HepG2 (cell line): ENCODE measurements around the gene PXMP4. TPM values are rescaled to one million over a fixed set of nuclear protein-coding genes. Genes with fewer than 3 reads are reported as not detected.

Source experiments
- ATAC-seq: fragments of 200-7000 bp; cut with Tn5 transposase; 3 replicates; pipeline ENCODE4 v1.9.1; 2020; ENCODE audit warnings: mild to moderate bottlenecking, moderate library complexity
- BruUV-seq: library from RNA; stranded (reverse); fragments of 400-500 nt; replicated peaks from 2 replicates; lab custom pipeline; 2021; lab: Mats Ljungman, UMichigan
- CTCF ChIA-PET: fragments of 300-600 bp; formaldehyde crosslinking; extraction: SDS; loops from one replicate; lab custom pipeline; 2021; ENCODE audit warnings: low total read pairs, inconsistent platforms, low intra/inter-chr PET ratio; lab: Yijun Ruan, JAX
- POLR2A ChIA-PET: fragments of 350-600 bp; sonication (Branson Sonifier 250); formaldehyde crosslinking; loops from one replicate; lab custom pipeline; 2020; ENCODE audit warnings: antibody characterized with exemption, inconsistent platforms; lab: Yijun Ruan, JAX
- DNase-seq: peaks from one replicate; pipeline ENCODE4 v3.0.0-alpha.2; 2015; ENCODE audit warnings: low spot score
- FAIRE-seq: peaks from 3 replicates; lab custom pipeline; 2011; peaks lifted over from hg19 to GRCh38; lab: Jason Lieb, UNC
- H2AFZ ChIP-seq: one replicate; pipeline ENCODE4 v1.6.1; 2011; ENCODE audit warnings: low read length, inconsistent platforms
- H3K27ac ChIP-seq: fragments of 300-600 bp; 3 replicates; pipeline ENCODE4 v1.8.0; 2011; ENCODE audit warnings: mixed run types, mild to moderate bottlenecking, mixed read lengths, low read length, inconsistent platforms; ENCODE audit not compliant: insufficient read depth; ENCODE audit errors: extremely low read length
- H3K27me3 ChIP-seq, 2 experiments: fragments of 200-600 bp in 1 of 2; 2 replicates in 1 of 2; 3 replicates in 1 of 2; pipeline versions ENCODE4 v1.6.0 to v1.8.0; 2011; ENCODE audit warnings: low read length in 2 of 2, mild to moderate bottlenecking in 2 of 2, moderate library complexity in 2 of 2, inconsistent platforms in 1 of 2; ENCODE audit not compliant: insufficient read depth in 2 of 2, control insufficient read depth in 1 of 2
- H3K36me3 ChIP-seq, 2 experiments: fragments of 200-600 bp in 1 of 2; replicated peaks in 1 of 2; 2 replicates in 1 of 2; 3 replicates in 1 of 2; pipeline versions ENCODE4 v1.5.1 to v1.8.0; 2011; ENCODE audit warnings: low read length in 2 of 2, inconsistent platforms in 1 of 2; ENCODE audit not compliant: insufficient read depth in 2 of 2, control insufficient read depth in 1 of 2
- H3K4me1 ChIP-seq: 2 replicates; pipeline ENCODE4 v1.5.1; 2012; ENCODE audit warnings: low read length, inconsistent platforms; ENCODE audit not compliant: insufficient read depth
- H3K4me2 ChIP-seq: 2 replicates; pipeline ENCODE4 v1.6.0; 2011; ENCODE audit warnings: low read depth, low read length, inconsistent platforms
- H3K4me3 ChIP-seq, 3 experiments: fragments of 200-600 bp in 1 of 3; sonication (generic), shearing (Covaris generic) in 1 of 3; replicated peaks in 1 of 3; 2 replicates each; pipeline ENCODE4 v1.5.1; 2011 to 2016; ENCODE audit warnings: low read length in 3 of 3, inconsistent platforms in 2 of 3, low read depth in 2 of 3, mild to moderate bottlenecking in 2 of 3, control low read depth in 1 of 3, mixed read lengths in 1 of 3; ENCODE audit not compliant: insufficient read depth in 1 of 3
- H3K79me2 ChIP-seq: one replicate; pipeline ENCODE4 v1.6.1; 2011; ENCODE audit warnings: low read length, inconsistent platforms; ENCODE audit not compliant: insufficient read depth
- H3K9ac ChIP-seq: 2 replicates; pipeline ENCODE4 v1.6.0; 2011; ENCODE audit warnings: mild to moderate bottlenecking, low read depth, low read length, inconsistent platforms; ENCODE audit not compliant: insufficient read depth
- H3K9me3 ChIP-seq: 2 replicates; pipeline ENCODE4 v1.5.1; 2012; ENCODE audit warnings: mild to moderate bottlenecking, low read length
- H4K20me1 ChIP-seq: 2 replicates; pipeline ENCODE4 v1.6.0; 2011; ENCODE audit warnings: inconsistent platforms, mild to moderate bottlenecking, low read length, moderate library complexity; ENCODE audit not compliant: insufficient read depth
- CENPX ChIP-seq: sonication (generic); formaldehyde crosslinking; IDR thresholded peaks from 2 replicates; pipeline ENCODE4 v1.9.0; 2021; ENCODE audit warnings: mild to moderate bottlenecking, missing genetic modification reagents, moderate library complexity
- GATAD2A ChIP-seq: IDR thresholded peaks from 2 replicates; pipeline ENCODE4 v1.6.1; 2016
- KDM3A ChIP-seq: IDR thresholded peaks from 2 replicates; pipeline ENCODE4 v1.6.1; 2018; ENCODE audit warnings: low read depth, missing compliant biosample characterization
- MLX ChIP-seq: IDR thresholded peaks from 2 replicates; pipeline ENCODE4 v1.6.1; 2016
- MTA3 ChIP-seq: sonication (generic); formaldehyde crosslinking; IDR thresholded peaks from 2 replicates; pipeline ENCODE4 v1.4.0; 2020; ENCODE audit warnings: missing genetic modification reagents
- NFKB2 ChIP-seq: sonication (generic); formaldehyde crosslinking; IDR thresholded peaks from 2 replicates; pipeline ENCODE4 v1.4.0; 2020; ENCODE audit warnings: missing genetic modification reagents, borderline replicate concordance
- PHF20 ChIP-seq: sonication (generic); formaldehyde crosslinking; IDR thresholded peaks from 2 replicates; pipeline ENCODE4 v1.5.0; 2020; ENCODE audit warnings: mild to moderate bottlenecking, missing genetic modification reagents
- PHF5A ChIP-seq: IDR thresholded peaks from one replicate; pipeline ENCODE4 v1.6.1; 2018; ENCODE audit warnings: low read depth, missing genetic modification reagents; ENCODE audit not compliant: unreplicated experiment
- SALL1 ChIP-seq: sonication (generic); formaldehyde crosslinking; IDR thresholded peaks from 2 replicates; pipeline ENCODE4 v1.8.0; 2022; ENCODE audit warnings: mild to moderate bottlenecking, missing genetic modification reagents
- SOX6 ChIP-seq, 2 experiments: fragments of 450-650 bp in 1 of 2; sonication (generic) in 1 of 2; formaldehyde crosslinking in 1 of 2; IDR thresholded peaks; 2 replicates each; pipeline versions ENCODE4 v1.4.0 to v1.6.1; 2017 to 2020; ENCODE audit warnings: antibody characterized with exemption in 1 of 2, mild to moderate bottlenecking in 1 of 2, missing genetic modification reagents in 1 of 2
- TBX2 ChIP-seq: sonication (generic); formaldehyde crosslinking; IDR thresholded peaks from 2 replicates; pipeline ENCODE4 v1.5.0; 2020; ENCODE audit warnings: missing genetic modification reagents, mild to moderate bottlenecking, borderline replicate concordance
- THAP7 ChIP-seq: sonication (generic); formaldehyde crosslinking; IDR thresholded peaks from 2 replicates; pipeline ENCODE4 v1.8.1; 2023; ENCODE audit warnings: mild to moderate bottlenecking, missing genetic modification reagents
- TP53 ChIP-seq: sonication (generic); formaldehyde crosslinking; conservative IDR thresholded peaks from 2 replicates; pipeline ENCODE4 v1.4.0; 2020; ENCODE audit warnings: missing genetic modification reagents
- TRIM24 ChIP-seq: sonication (generic); formaldehyde crosslinking; IDR thresholded peaks from 2 replicates; pipeline ENCODE4 v1.8.0; 2022; ENCODE audit warnings: mild to moderate bottlenecking, missing genetic modification reagents
- ZBTB3 ChIP-seq: sonication (generic); formaldehyde crosslinking; IDR thresholded peaks from 2 replicates; pipeline ENCODE4 v1.4.0; 2020; ENCODE audit warnings: low read depth, mild to moderate bottlenecking, moderate library complexity, missing genetic modification reagents, borderline replicate concordance
- ZNF17 ChIP-seq: sonication (generic); formaldehyde crosslinking; IDR thresholded peaks from 2 replicates; pipeline ENCODE4 v1.5.0; 2020; ENCODE audit warnings: mild to moderate bottlenecking, missing genetic modification reagents
- ZNF335 ChIP-seq: sonication (generic); formaldehyde crosslinking; IDR thresholded peaks from 2 replicates; pipeline ENCODE4 v1.4.0; 2020; ENCODE audit warnings: missing genetic modification reagents
- ZNF543 ChIP-seq: sonication (generic); formaldehyde crosslinking; IDR thresholded peaks from 2 replicates; pipeline ENCODE4 v1.4.0; 2020; ENCODE audit warnings: mild to moderate bottlenecking, missing genetic modification reagents
- ZNF652 ChIP-seq: IDR thresholded peaks from 2 replicates; pipeline ENCODE4 v1.6.1; 2016; ENCODE audit warnings: low read depth, borderline replicate concordance
- ZNF766 ChIP-seq: sonication (generic); formaldehyde crosslinking; IDR thresholded peaks from 2 replicates; pipeline ENCODE4 v1.5.0; 2020; ENCODE audit warnings: missing genetic modification reagents, borderline replicate concordance
- ZNF792 ChIP-seq: IDR thresholded peaks from 2 replicates; pipeline ENCODE4 v1.6.1; 2016
- ZNF841 ChIP-seq: sonication (generic); formaldehyde crosslinking; IDR thresholded peaks from 2 replicates; pipeline ENCODE4 v1.8.1; 2023; ENCODE audit warnings: missing genetic modification reagents, borderline replicate concordance
- WGBS: methylation state at CpG from one replicate; pipeline ENCODE4 v1.1.6; 2017; ENCODE audit warnings: low lambda C conversion rate; 5-methylcytosine and 5-hydroxymethylcytosine counted together
- in situ Hi-C: cut with HindIII; loops from 2 replicates; pipeline ENCODE4 v1.10.0; 2017; ENCODE audit warnings: low pct_unique_long_range_greater_than_20kb; ENCODE audit not compliant: extremely low pct_ligation_motif_present
- intact Hi-C: fragments of 100-400 bp; cut with micrococcal nuclease; formaldehyde crosslinking; loops from one replicate; pipeline ENCODE4 v1.10.0; 2022; ENCODE audit not compliant: unreplicated experiment
- polyA plus RNA-seq, 8 experiments: library from polyadenylated mRNA; depleted of rRNA in 3 of 8; stranded (reverse) in 7 of 8; unstranded in 1 of 8; fragments of >200 nt; fragmentation: Illumina TruSeq in 4 of 8; extraction: Trizol in 4 of 8; gene quantifications; 2 replicates each; pipeline versions ENCODE4 v1.2.1 to v1.2.3, GENCODE V29; 2011 to 2016; ENCODE audit warnings: low read depth in 4 of 8, missing spikeins in 1 of 8, mixed read lengths in 1 of 8; ENCODE audit not compliant: insufficient read depth in 1 of 8
- total RNA-seq, 5 experiments: library from RNA; depleted of rRNA; stranded (reverse); fragments of >200 nt; fragmentation: Illumina TruSeq; extraction: Trizol; gene quantifications; 2 replicates each; pipeline ENCODE4 v1.2.3, GENCODE V29; 2016; ENCODE audit warnings: low read depth in 1 of 5
- TF ChIP-seq, protein P1 (sequence below): sonication (generic); formaldehyde crosslinking; IDR thresholded peaks from 2 replicates; pipeline ENCODE4 v1.5.0; 2020; ENCODE audit warnings: mild to moderate bottlenecking, missing genetic modification reagents

Gene PXMP4
- total and polyA plus RNA-seq, 2 of the 13 experiments (the other 11 are each of a cell fraction or from before 2014, with no cell fraction given) = not detected

- TF ChIP-seq TBX2 (CRISPR knock-in tag) (0 out of 2 replicates have a peak, but pooled peaks have one; percentile 27), PHF5A (no peak), SALL1 (peak; percentile 3; the same call in 1 of the 2 replicates), ZNF652 (no peak), MTA3 (CRISPR knock-in tag) (no peak)
- TF ChIP-seq, protein P1, sequence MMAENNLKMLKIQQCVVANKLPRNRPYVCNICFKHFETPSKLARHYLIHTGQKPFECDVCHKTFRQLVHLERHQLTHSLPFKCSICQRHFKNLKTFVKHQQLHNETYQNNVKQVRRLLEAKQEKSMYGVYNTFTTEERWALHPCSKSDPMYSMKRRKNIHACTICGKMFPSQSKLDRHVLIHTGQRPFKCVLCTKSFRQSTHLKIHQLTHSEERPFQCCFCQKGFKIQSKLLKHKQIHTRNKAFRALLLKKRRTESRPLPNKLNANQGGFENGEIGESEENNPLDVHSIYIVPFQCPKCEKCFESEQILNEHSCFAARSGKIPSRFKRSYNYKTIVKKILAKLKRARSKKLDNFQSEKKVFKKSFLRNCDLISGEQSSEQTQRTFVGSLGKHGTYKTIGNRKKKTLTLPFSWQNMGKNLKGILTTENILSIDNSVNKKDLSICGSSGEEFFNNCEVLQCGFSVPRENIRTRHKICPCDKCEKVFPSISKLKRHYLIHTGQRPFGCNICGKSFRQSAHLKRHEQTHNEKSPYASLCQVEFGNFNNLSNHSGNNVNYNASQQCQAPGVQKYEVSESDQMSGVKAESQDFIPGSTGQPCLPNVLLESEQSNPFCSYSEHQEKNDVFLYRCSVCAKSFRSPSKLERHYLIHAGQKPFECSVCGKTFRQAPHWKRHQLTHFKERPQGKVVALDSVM (CRISPR knock-in tag) = 0 out of 2 replicates have a peak, but pooled peaks have one; percentile 32
These were observed 8.7 kb downstream of the PXMP4 start (continued) for GRCh38 chr20:33711446-33711738.

- peak overlapping the region in 1 of 3 experiments; percentile 14; a peak in 1 of 6 replicates for H3K4me3 ChIP-seq
- 7% methylated on average over 14 of the region's 14 CpGs for WGBS
- no peaks in the 10 kb centered on the region for H3K9me3 ChIP-seq
- H3K4me2 ChIP-seq = peak overlapping the region; percentile 43
- FAIRE-seq = no peak
- H3K27me3 ChIP-seq = peaks cover 2 to 4% of the 10 kb centered on the region in 2 experiments; a peak in 2 of 5 replicates
- no peak overlapping the region for H3K9ac ChIP-seq
- peak; percentile 51 for DNase-seq
- H3K27ac ChIP-seq = no peak overlapping the region
- no peaks in the 10 kb centered on the region for H4K20me1 ChIP-seq
- no peaks in the 10 kb centered on the region for H3K36me3 ChIP-seq
- in situ Hi-C loops = no loop called here
- H2AFZ ChIP-seq = no peak overlapping the region
- no peaks in the 10 kb centered on the region for H3K79me2 ChIP-seq
- BruUV-seq = no TSS peak
- CTCF ChIA-PET = no interaction called here
- POLR2A ChIA-PET = no interaction called here
- intact Hi-C loops = no loop called here
- H3K4me1 ChIP-seq = peaks cover 79% of the 10 kb centered on the region
- ATAC-seq = peak; percentile 44
- TF ChIP-seq ZNF335 (no peak), KDM3A (CRISPR knock-in tag) (no peak), PHF20 (CRISPR knock-in tag) (no peak), ZBTB3 (CRISPR knock-in tag) (no peak), ZNF17 (CRISPR knock-in tag) (no peak), TP53 (CRISPR knock-in tag) (no peak), GATAD2A (CRISPR knock-in tag) (peak; percentile 85; the same call in 1 of the 2 replicates), ZNF792 (CRISPR knock-in tag) (no peak), TRIM24 (no peak), THAP7 (CRISPR knock-in tag) (no peak), ZNF841 (CRISPR knock-in tag) (no peak), MLX (CRISPR knock-in tag) (peak; percentile 36; the same call in 1 of the 2 replicates), NFKB2 (CRISPR knock-in tag) (no peak), SOX6 (IDR thresholded peaks at IDR 0.05) (no peak), SOX6 (CRISPR knock-in tag; IDR thresholded peaks at IDR 0.05) (peak; percentile 64), ZNF766 (CRISPR knock-in tag) (no peak), ZNF543 (CRISPR knock-in tag) (no peak), CENPX (CRISPR knock-in tag) (no peak)
These were observed 9.2 kb downstream of the PXMP4 start for GRCh38 chr20:33710681-33711445.
